Activated CD4-positive, CD25-positive, alpha-beta regulatory T cell (primary cell): ENCODE measurements around the gene SMIM38.
"Not testable (repeated sequence)": the region's sequence is repeated elsewhere in the genome, so short reads cannot be mapped to it uniquely, and the experiment has no call there.

Experiments used
- DNase-seq, 4 experiments: peaks; one replicate each; lab custom pipeline; 2025; lab: John Stamatoyannopoulos, UW

SMIM38 gene

GRCh38 chr11:69140161-69140560 lies 15.6 kb upstream of the SMIM38 start:
- DNase-seq: not testable (repeated sequence)

GRCh38 chr11:69140635-69141034 lies 15.1 kb upstream of the SMIM38 start:
- DNase-seq: no peak

GRCh38 chr11:69141742-69142141 lies 14.0 kb upstream of the SMIM38 start:
- DNase-seq: no peak

GRCh38 chr11:69142895-69143294 lies 12.8 kb upstream of the SMIM38 start:
- DNase-seq: no peak

GRCh38 chr11:69144316-69145049 lies 11.3 kb upstream of the SMIM38 start:
- DNase-seq: no peak

- DNase-seq: no peak
These were observed 10.7 kb upstream of the SMIM38 start for GRCh38 chr11:69145050-69145380.

- DNase-seq: no peak
These were observed 7.4 kb upstream of the SMIM38 start for GRCh38 chr11:69148377-69148762.

GRCh38 chr11:69148806-69149205 lies 6.9 kb upstream of the SMIM38 start:
- DNase-seq: no peak

GRCh38 chr11:69149338-69150045 lies 6.2 kb upstream of the SMIM38 start:
- not testable (repeated sequence) for DNase-seq

- no peak for DNase-seq
These were observed 5.6 kb upstream of the SMIM38 start for GRCh38 chr11:69150175-69150574.

- no peak for DNase-seq
These were observed 3.9 kb upstream of the SMIM38 start for GRCh38 chr11:69151836-69152235.

GRCh38 chr11:69152733-69153421 lies 2.9 kb upstream of the SMIM38 start:
- no peak for DNase-seq

- no peak for DNase-seq
These were observed 2.1 kb upstream of the SMIM38 start for GRCh38 chr11:69153661-69154060.

- no peak for DNase-seq
These were observed 1.4 kb upstream of the SMIM38 start for GRCh38 chr11:69154211-69154913.

- DNase-seq: no peak
These were observed 815 bp upstream of the SMIM38 start for GRCh38 chr11:69154938-69155301.

- DNase-seq: no peak
These were observed 502 bp downstream of the SMIM38 start for GRCh38 chr11:69156235-69156639.

- no peak for DNase-seq
These were observed 979 bp downstream of the SMIM38 start for GRCh38 chr11:69156673-69157155.

- DNase-seq: no peak
These were observed 1.6 kb downstream of the SMIM38 start for GRCh38 chr11:69157156-69157821.

- DNase-seq: no peak
These were observed 2.1 kb downstream of the SMIM38 start for GRCh38 chr11:69157822-69158231.

GRCh38 chr11:69158301-69159149 lies 2.8 kb downstream of the SMIM38 start:
- DNase-seq: no peak
